ENCODE results near the gene TNFSF15.

TNFSF15 gene

DNA sequence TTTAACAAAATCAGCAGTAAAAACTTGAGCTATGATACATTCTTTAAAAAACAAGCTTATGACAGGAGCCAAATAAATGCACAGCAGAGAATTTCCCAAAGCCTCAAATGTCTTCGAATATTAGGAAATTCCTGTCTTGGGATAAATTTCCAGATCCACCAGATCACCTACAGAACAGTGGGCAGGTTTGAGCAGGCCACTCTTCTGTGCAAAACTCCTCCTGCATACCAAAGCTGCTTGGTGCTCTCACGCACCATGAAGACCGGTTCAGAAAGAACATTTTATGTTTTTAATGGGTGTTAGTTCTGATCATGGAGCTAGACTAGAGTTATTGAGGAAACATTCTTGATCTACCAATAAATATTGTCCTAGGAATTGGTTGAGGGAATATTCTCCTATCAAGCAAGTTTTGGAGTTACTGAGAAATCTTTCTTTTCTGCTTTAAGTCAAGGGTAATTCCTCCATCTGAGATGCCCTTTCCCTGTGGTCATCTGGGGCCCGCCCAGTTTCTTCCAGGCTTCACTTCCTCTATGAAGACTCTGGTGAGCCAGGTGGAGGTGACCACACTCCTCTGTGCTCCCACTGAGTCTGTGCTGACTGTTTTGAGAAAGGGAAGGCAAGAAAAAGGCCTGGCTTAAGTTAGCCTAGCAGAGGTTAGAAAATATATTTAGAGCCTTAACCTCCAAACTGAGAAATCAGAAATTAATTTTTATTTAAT is 17.9 kb downstream of the TNFSF15 start:
- no peak for DNase-seq (ENCODE audit: low read depth)

- DNase-seq (ENCODE audit: low read depth) = no peak
These were observed 18.6 kb downstream of the TNFSF15 start for GRCh38 chr9:114787214-114787613.

- DNase-seq (ENCODE audit: low read depth) = no peak
These were observed 19.8 kb downstream of the TNFSF15 start for GRCh38 chr9:114785866-114786650.

GRCh38 chr9:114784721-114785279 is 21.0 kb downstream of the TNFSF15 start:
- DNase-seq (ENCODE audit: low read depth) = no peak

- DNase-seq (ENCODE audit: low read depth) = no peak
These were observed 23.3 kb downstream of the TNFSF15 start for GRCh38 chr9:114782586-114782985.

DNA sequence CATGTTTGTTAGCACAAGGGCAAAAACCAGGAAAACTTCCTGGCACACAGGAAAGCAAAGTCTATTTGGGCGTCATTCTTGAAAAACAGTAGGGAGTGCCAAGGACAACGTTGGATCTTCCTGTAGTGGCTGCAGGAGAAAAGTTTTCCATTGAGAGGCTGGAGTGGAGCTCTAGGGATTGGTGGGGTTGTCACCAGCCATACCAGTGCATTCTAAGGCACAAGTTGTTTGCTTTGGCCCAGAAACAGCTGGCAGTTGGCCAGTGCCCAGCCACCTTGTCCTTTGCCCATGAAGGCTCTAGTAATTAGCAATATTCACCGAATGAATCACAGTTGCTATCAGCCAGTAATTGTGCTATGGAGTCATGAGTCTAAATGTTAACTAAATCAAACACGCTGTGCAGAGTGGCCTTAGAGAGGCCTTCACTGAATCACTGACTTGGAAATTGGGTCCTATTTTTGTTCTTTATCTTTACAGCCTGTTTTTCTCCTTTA is 26.4 kb downstream of the TNFSF15 start:
- DNase-seq (ENCODE audit: low read depth) = no peak

- peak; percentile 10 for DNase-seq (ENCODE audit: low read depth)
These were observed 27.8 kb downstream of the TNFSF15 start for GRCh38 chr9:114777821-114778609.

DNA sequence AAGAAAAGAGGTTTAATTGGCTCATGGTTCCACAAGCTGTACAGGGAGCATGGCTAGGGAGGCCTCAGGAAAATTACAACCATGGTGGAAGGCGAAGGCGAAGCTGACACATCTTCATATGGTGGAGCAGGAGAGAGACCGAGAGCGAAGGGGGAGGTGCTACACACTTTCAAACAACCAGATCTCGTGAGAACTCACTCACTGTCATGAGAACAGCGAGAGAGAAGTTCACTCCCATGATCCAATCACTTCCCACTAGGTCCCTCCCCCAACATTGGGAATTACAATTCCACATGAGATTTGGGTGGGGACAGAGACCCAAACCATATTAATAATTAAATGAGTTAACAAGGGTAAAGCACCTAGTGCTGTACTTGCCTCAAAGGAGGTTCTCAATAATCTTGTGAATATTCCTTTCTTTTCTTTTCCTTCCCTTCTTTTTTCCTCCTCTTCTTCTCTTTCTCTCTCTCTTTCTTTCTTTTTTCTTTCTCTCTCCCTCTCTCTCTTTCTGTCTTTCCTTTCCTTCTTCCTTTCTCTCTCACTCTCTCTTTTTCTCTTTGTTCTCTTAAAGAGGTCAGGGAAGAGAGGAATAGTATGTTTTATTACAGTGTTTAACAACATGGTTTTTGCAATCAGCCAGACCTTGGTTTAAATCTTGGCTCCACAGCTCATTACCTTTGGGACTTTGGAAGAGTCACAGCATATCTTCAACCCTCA is 29.0 kb downstream of the TNFSF15 start:
- no peak for DNase-seq (ENCODE audit: low read depth)

GRCh38 chr9:114775981-114776380 is 29.9 kb downstream of the TNFSF15 start:
- DNase-seq (ENCODE audit: low read depth) = no peak

GRCh38 chr9:114775121-114775520 is 30.7 kb downstream of the TNFSF15 start:
- no peak for DNase-seq (ENCODE audit: low read depth)

DNA sequence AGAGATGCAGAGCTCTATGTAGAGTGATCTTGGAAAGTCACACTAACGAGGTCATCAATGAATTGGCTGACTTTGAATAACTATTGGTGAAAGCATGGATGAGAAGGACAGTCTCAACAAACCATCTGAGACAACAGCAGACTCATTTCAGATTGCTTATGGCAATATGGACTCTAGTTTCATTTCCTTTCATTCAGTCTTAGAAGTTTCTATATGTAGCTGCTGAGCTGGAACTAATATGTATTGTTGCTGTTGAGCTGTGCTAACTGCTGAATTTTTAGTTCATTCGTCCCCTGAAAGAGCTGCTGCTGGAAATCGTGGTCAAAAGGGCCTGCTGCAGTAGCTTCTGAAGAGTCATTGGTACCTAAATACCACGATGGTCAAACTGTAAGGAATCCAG is 31.3 kb downstream of the TNFSF15 start:
- no peak for DNase-seq (ENCODE audit: low read depth)

- DNase-seq (ENCODE audit: low read depth) = no peak
These were observed 34.0 kb downstream of the TNFSF15 start for GRCh38 chr9:114771889-114772288.

GRCh38 chr9:114770991-114771390 is 34.8 kb downstream of the TNFSF15 start:
- DNase-seq (ENCODE audit: low read depth) = no peak

DNA sequence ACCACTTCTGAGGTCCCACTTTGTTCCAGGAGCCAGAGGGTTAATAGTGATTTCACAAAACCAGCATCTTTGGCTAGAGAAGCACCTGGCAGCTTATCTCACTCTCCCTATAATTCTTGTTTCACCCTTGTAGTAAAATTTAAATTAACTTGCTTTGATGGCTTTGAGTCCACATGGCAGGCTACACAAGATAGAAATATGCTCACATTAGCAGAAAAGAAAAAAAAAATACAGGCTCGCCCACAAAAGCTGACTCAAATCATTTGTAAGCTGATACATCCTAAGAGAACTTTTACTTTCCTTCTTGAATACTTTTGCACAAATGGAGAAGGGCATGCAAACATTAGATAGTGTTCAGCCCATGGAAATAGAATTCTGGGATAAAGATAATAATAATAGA is 36.2 kb downstream of the TNFSF15 start:
- no peak for DNase-seq (ENCODE audit: low read depth)

GRCh38 chr9:114763220-114763619 is 42.6 kb downstream of the TNFSF15 start:
- DNase-seq (ENCODE audit: low read depth) = no peak

- DNase-seq (ENCODE audit: low read depth) = no peak
These were observed 44.3 kb downstream of the TNFSF15 start for GRCh38 chr9:114761523-114761922.

DNA sequence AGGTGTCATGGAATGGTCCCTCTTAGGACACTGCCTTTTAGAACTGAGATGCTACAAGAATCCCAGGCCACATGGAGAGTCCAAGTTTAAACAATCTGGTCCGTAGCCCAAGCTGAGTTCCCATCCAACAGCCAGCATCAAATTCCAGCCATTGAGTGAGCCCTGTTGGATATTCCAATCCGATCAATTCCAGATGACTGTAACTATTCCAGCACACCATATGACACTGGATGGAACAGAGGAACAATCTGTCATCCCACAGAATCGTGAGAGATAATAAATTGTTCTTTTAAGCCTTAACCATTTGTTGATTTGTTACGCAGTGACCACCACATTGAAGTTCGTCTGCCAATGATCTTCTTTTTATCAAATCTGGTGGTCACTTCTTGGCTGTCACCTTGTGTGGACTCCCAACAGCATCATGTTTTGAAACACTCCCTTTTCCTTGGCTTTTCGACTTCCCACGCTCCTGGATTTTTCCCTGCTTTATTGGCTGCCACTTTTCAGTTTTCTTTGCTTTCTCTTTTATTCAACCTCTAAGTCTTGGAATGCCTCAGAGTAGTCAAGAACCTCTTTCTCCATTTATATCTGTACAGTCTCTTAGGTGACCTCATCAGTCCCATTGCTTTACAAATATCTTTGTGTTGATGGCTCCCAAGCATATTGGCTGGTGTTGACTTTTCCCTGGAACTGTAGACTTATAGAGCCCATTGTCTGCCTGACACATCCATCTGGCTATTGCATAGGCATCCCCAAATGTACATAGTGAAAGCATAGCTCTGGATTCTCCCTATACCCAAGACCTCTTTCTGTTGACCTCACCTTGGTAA is 46.1 kb downstream of the TNFSF15 start:
- DNase-seq (ENCODE audit: low read depth) = no peak

DNA sequence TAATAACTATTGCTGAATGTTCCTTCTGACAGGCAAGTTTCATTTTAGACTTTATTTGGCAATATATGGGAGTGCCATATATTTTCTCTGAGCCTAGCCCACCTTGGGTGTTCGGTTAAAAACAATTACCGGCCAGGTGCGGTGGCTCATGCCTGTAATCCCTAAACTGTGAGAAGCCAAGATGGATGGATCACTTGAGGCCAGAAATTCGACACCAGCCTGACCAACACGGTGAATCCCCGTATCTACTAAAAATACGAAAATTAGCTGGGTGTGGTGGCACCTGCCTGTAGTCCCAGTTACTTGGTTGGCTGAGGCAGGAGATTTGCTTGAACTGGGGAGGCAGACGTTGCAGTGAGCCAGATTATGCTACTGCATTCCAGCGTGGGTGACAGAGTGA is 47.9 kb downstream of the TNFSF15 start:
- DNase-seq (ENCODE audit: low read depth) = no peak

GRCh38 chr9:114757395-114757794 is 48.4 kb downstream of the TNFSF15 start:
- no peak for DNase-seq (ENCODE audit: low read depth)

GRCh38 chr9:114756920-114757319 is 48.9 kb downstream of the TNFSF15 start:
- no peak for DNase-seq (ENCODE audit: low read depth)

- no peak for DNase-seq (ENCODE audit: low read depth)
These were observed 51.3 kb downstream of the TNFSF15 start for GRCh38 chr9:114754581-114754980.

Data from activated T-cell treated with anti-CD3 and anti-CD28 coated beads for 48 hours (primary cell).